HS-5 (cell line): ENCODE results near the gene DSC3.

Experiments used
- DNase-seq: peaks from one replicate; pipeline ENCODE4 v3.0.0-alpha.2; 2012; ENCODE audit warnings: low read depth

DSC3 gene

GRCh38 chr18:30971338-30971956 lies 71.1 kb downstream of the DSC3 start:
- no peak for DNase-seq

- DNase-seq: peak; percentile 30
Measured at GRCh38 chr18:30970196-30970816, 72.2 kb downstream of the DSC3 start.

GRCh38 chr18:30969670-30970170 lies 72.8 kb downstream of the DSC3 start:
- DNase-seq: no peak

- DNase-seq: no peak
Measured at GRCh38 chr18:30967701-30968100, 74.8 kb downstream of the DSC3 start.

- no peak for DNase-seq
Measured at GRCh38 chr18:30965237-30965636, 77.3 kb downstream of the DSC3 start.

GRCh38 chr18:30960661-30961060 lies 81.9 kb downstream of the DSC3 start:
- no peak for DNase-seq

- DNase-seq: peak; percentile 10
Measured at GRCh38 chr18:30957066-30957465, 85.5 kb downstream of the DSC3 start.

GRCh38 chr18:30954262-30954661 lies 88.3 kb downstream of the DSC3 start:
- DNase-seq: no peak

GRCh38 chr18:30945761-30946160 lies 96.8 kb downstream of the DSC3 start:
- DNase-seq: no peak

- no peak for DNase-seq
Measured at GRCh38 chr18:30944773-30945417, 97.6 kb downstream of the DSC3 start.

- DNase-seq: no peak
Measured at GRCh38 chr18:30940952-30941539, 101.5 kb downstream of the DSC3 start.
